PFSK-1 (cell line): ENCODE data around the gene FAIM.

Experiments used
- FOXP2 ChIP-seq: optimal IDR thresholded peaks from 2 replicates; pipeline ENCODE3; 2011; ENCODE audit warnings: borderline replicate concordance, control low read depth, inconsistent platforms; ENCODE audit not compliant: insufficient read depth; ENCODE audit errors: extremely low read length, extremely low read depth
- POLR2AphosphoS5 ChIP-seq: IDR thresholded peaks from 2 replicates; pipeline ENCODE4 v1.6.1; 2012; ENCODE audit warnings: low read depth, mild to moderate bottlenecking, control low read depth, low read length, moderate library complexity
- TAF1 ChIP-seq: IDR thresholded peaks from 2 replicates; pipeline ENCODE4 v1.6.1; 2012; ENCODE audit warnings: low read length, control low read depth, borderline replicate concordance; ENCODE audit not compliant: insufficient read depth

DNA sequence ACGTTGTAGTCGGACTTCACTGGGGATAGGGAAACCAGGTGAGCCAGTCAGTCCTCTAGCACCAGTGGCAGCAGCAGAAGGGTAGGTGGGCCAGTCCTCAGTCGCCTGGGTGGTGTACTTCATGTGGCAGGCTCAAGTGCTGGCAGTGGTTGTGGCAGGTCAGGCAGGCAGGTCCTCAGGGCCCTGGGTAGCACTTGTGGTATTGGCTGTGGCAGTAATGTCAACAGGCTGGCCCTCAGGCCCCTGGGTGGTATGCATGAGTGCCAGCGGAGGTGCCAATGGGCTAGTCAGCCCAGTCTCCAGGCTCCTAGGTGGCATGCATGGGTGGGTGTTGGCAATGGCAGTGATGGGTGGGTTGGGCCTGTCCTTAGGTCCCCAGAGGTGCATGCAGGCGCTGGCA lies 40.6 kb downstream of the FAIM start:
- TF ChIP-seq POLR2AphosphoS5 (no peak), FOXP2 (no peak), TAF1 (no peak)
